ENCODE data around the gene MRPL1.
"Not testable (repeated sequence)": the region's sequence is repeated elsewhere in the genome, so short reads cannot be mapped to it uniquely, and the experiment has no call there.

The MRPL1 gene

DNA sequence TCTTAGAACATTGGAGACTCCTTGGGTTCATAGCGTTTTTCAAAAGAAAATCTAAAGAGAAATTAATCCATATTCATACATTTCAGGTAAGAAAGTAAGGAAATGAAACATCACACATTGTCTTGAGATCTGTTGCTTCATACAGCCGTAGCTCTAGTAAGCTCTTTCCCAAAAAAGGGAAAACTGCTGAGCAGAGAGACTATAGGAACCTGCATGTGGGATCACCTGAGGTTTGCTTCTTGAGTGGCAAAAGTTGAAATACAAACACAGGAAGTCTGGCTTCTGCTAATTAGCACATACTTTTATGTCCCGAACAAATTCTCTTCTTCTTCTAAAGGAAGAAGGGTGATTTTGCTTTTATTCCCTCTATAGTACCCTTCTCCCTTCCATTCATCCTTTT, 57.7 kb downstream of the MRPL1 start:
- no peak for DNase-seq

DNA sequence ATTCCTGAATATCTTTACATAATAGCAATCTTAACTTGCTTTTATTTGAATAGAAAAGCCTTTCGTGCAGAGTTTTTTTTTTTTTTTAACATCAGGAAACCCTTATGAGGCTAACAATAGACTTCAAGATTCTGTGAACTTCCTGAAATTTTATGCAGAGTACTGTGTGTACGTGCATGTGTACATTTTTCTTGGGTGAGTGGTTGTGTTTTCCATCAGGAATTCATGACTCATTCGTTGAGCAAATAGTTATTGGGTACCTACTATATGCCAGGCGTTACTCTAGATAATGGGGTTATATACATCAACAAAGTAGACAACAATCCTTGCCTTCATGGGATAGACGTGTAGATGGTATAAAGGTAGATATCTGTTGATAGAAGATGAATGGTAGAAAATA, 59.1 kb downstream of the MRPL1 start:
- no peak for DNase-seq

DNA sequence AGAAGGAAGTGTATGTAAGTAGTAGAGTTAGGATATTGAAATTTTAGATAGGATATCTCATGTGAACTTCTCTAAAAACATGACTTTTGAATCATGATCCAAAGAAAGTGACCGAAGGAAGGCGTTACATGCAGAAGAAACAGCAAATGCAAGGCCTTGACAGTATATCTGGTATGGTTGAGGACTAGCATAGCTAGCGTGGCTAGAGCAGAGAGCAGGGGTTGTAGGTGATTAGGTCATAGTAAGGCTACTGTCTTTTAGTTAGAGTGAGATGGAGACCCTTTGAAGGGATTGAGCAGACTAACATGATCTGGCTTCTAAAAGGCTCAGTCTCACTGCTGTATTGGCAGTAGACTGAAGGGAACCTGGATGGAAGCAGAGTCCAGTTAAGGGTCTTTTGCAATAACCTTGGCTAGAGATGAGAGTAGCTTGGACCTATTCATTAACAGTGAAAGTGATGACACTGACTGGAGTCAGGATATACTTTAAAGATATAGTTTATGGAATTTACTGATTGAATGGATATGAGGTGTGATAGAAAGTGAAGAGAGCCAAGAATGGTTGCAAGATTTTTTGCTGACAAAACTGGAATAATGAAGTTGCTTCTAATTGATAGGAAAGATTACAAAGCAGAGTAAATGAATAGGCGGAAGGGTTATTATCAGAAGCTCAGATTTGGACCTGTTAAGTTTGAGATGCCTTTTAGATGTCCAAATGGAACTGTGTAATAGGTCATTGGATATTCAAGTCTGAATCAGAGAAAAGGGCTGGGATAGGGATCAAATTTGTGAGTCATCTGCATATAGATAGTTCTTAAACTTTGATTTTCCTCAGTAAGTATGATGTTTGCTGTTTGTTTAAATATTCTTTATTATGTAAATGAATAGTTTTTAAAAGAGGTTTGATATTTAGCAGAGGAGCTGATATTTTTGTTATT, 59.8 kb downstream of the MRPL1 start:
- no peak for DNase-seq

DNA sequence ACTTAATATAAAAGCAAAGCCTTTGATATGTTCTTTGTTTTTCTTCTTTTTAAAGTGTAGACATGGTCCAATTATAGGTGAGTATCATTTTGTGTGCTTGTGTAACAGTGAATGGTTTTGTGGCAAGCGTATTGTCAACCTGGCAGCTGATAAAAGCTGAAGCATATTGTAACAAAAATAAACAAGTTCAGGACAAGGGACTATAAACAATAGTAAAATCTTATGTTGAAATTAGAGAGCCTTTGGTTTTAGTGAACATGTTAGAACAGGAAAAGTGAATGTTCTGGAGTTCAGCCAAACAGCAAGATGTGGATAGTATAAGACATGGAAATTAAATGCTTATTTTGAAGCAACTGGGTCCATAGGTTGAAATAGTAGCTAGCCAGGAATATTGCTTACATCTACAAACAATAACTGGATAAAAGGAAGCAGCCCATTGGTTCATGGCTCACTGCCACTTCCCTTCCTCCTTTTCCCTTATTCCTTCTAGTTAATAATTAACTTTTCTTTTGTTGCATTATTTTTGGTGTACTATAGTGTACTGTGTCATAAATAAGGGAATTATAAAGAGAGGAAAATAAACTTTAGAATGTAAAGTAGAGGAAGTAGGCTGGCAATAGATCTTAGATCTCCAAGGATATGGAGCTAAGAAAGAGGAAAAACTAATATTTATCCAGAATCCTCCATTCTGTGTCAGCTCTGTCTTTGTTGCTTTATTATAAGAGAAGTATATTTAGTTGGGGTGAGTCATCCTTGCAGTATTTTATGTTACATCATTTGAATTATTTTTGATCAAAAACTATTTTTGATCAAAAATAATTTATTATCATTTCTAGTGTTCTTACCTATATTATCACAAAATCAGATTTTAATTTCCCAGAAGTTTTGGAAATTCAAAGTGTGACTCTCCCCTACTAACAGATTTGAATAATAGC, 65.6 kb downstream of the MRPL1 start:
- no peak for DNase-seq

DNA sequence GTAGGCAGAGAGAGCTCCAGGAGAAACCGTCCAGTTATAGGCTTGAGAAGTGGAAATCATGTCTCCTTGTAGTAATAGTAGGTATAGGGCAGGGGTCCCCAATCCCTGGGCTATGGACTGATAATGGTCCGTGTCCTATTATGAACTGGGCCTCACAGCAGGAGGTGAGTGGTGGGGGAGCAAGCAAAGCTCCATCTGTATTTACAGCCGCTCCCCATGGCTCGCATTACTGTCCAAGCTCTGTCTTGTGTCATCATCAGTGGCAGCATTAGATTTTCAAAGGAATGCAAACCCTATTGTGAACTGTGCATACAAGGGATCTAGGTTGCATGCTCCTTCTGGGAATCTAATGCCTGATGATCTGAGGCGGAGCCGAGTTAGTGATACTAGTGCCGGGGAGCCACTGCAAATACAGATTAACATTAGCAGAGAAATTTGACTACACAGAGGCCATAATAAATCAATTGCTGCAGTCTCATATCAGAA, 67.6 kb downstream of the MRPL1 start:
- DNase-seq, result no peak

DNA sequence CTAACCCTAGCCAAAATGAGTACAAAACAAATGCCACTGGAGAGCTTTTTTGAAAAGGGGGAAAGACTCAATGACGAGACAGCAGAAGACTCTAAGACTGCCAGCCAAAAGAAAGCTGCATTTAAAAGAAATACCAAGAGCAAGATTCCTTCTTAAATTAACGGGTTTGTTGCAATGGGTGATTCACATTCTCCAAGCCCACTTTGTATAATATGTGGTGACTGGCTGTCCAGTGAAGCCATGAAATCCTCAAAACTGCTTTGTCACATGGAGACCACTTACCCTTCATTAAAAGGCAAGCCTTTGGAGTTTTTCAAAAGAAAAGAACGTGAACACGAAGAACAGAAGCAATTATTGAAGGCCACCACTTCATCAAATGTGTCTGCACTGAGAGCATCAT, 68.2 kb downstream of the MRPL1 start:
- no peak for DNase-seq

DNA sequence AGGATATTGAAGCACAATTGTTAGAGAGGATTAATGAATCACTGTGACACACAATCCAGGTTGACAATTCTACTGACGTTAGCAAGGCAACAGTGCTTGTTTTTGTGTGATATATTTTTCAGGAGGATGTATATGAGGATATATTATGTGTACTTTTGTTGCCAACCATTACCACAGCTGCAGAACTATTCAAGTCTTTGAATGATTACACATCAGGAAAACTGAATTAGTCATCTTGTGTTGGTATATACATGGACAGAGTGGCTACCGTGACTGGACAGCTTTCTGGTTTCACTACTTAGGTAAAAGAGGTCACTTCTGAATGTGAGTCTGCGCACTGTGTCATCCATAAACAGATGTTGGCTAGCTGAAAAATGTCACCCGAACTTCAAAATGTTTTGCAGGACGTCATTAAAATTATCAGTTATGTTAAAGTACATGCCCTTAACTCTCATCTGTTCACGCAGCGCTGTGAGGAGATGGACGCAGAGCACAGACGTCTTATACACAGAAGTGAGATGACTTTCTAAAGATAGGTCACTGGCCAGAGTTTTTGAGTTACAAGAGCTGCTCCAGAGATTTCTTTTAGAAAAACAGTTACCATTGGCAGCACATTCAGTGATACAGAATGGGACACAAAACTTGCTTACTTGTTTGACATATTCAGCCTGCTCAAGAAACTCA, 69.0 kb downstream of the MRPL1 start:
- DNase-seq, result no peak

DNA sequence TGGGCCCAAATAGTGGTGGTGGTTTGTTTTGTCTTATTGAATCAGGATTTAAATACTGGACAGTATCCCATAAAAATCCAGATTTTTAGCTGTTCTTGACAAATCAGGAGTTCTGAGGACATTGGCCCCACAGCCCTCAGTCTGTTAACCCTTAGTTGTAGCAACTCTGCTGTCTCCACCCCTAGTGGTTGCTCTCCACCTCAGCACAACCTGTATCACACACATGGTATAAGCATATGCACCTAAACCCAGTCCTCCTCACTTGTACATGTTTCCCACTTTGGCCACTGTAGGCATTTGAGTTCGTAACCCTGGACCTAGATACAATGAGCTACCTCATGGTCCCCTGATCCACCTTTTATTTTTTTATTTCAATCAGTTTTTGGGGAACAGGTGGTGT, 75.9 kb downstream of the MRPL1 start:
- DNase-seq, result no peak

DNA sequence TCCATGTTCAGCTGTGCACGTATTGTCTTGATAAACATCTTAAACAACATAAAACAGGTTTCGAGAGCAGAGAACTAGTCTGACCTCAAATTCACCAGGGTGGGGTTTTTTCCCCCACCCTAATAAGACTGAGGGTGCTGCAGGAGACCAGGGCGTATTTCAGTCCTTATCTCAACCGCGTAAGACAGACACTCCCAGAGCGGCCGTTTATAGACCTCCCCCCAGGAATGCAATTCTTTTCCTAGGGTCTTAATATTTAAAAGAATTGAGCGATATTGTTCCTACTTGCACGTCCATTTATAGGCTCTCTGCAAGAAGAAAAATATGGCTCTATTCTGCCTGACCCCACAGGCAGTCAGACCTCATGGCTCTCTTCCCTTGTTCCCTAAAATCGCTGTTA, 83.3 kb downstream of the MRPL1 start:
- not testable (repeated sequence) for DNase-seq

DNA sequence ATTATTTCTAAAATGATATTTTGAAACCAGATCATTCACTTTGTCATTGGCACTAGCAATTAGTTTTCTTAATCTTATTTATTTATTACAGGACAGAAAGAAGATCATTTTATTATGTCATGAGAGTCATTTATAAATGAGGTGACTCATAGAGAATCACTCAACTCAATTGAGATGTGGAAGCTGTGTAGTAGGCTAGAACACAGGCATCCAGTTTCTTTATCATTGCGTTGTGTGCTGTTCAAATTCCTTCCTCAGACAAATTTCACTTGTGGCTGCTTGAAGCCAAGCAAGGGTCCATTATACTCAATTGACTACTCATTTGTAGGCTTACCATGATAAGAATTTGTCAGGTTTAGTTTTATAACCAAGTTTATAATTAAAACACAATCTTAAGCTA, 87.6 kb downstream of the MRPL1 start:
- DNase-seq, result no peak

DNA sequence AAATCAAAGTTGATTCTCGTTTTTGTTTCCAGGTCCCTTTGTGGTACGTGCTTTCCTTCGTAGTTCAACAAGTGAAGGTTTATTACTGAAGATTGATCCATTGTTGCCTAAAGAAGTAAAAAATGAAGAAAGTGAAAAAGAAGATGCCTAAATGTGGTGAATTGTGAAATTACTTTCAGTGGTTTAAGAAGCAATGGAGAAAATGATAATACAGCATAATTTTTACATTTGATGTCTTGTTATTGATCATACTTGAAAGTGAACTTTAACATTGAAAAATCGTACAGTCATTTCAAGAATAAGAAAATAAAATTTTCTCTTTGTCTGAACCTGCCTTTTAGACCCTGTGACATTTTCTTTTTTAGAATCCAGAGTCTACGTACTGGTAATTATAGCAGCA, 89.8 kb downstream of the MRPL1 start:
- DNase-seq, result no peak

DNA sequence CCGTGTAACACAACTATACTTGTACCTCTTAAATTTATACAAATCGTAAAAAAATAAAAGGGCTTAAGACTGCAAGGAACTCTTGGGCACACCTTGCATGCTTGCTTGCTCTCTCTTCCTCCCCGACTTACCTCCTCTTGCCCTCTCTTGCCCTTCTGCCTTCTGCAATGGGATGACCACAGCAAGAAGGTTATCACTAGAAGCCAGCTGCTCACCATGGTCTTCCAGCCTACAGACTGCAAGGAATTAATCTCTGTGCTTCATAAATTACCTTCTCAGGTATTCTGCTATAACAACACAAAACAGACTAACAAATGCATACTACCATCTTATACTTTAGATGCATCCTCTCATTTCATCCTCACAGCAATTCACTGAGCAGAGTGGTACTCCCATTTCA, 92.1 kb downstream of the MRPL1 start:
- DNase-seq, result no peak

DNA sequence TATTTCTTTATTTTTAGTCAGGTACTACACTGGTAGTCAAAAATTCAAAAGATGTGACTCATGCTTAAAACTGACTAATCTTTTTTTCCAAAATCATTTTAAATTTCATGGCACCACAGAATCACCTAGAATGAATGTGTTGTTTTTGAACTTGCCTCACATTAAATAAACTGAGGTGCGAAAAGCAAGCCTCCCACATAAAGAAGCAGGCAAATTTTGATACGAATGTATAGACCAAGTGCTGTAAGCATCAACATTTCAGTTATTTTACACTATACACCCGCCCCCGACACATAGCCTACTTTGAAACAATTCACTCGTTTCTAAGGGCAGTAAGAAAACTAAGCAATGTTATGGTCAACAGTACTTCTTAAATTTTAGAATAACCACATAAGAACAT, 94.3 kb downstream of the MRPL1 start:
- no peak for DNase-seq

DNA sequence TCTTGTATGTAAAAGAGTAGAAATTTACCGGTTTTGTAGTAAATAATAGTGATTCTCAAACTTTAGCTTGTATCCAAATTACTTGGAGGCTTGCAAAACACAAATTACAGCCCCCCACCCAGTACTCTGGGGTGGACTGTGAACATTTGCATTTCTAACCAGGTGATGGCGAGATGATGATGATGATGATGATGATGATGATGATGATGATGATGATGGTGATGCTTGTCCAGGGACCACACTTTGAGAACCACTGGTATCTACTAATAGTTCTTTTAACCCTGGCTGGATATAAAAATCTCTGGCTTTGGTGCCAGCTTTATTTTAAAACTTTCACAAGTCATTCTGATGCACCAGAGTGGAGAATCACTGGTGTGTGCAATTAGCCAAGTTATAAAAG, 96.3 kb downstream of the MRPL1 start:
- no peak for DNase-seq

DNA sequence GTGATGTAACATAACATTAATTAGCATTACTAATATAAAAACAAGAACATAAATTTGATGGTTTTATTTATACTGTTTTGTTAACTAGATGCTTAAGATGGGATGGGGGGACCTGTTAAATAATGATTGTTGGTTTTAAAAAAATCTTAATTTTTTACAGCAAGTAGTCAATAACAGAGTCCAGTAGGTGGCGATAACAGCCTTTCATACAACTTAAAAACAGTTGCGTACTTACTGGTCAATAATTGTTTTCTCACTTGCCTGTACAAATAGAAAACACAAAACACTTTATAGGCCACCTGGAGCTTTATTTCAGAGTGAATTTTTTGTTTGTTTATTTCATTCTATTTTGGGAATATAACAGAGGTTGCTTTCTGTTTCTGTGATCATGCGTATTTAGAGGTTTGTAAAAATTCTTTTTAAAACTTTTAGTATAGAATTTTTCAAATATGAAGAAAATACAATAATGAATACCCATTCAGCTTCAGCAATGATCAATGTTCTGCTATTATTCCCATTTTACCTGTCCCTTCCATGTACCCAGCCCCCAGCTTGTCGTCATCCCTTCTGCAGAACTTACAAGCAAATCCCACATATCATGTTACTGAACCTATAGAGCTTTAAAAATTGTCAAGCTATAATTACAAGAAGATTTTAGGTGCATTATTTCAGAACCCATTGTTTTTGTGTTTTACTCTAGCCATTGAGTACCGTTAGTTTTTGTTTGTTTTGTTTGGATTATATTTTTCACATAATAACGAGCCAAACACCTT, 97.1 kb downstream of the MRPL1 start:
- DNase-seq, result no peak

DNA sequence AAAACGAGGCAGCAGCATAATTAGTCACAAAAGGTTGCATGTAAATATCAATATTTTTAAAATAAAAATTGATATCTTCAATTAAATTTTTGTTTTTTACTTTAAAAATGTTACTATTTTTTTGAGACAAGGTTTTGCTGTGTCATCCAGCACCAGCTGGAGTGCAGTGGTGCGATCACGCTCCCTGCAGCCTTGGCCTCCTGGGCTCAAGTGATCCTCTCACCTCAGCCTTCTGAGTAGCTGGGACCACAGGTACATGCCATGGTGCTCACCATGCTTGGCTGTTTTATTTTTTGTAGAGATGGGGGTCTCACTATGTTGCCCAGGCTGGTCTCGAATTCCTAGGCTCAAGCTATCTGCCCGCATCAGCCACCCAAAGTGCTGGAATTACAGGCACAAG, 97.7 kb downstream of the MRPL1 start:
- no peak for DNase-seq

DNA sequence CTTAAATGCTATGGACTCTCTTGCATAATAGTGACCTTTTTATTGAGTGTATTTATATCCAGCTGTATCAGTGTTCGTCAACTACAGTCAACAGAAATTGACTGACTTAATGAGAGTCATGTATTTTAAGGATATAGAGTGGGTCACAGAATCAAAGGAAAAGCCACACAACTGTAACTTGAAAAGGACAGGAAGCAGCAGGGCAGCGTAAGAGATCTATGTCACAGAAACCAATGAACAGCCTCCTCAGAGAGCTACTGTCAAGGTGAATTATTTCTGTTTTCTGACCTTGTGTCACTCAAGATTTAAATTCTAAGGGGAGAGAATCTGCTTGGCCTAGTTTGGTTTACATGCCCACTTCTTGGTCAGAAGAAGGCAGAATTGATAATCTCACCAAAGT, 100.4 kb downstream of the MRPL1 start:
- no peak for DNase-seq

DNA sequence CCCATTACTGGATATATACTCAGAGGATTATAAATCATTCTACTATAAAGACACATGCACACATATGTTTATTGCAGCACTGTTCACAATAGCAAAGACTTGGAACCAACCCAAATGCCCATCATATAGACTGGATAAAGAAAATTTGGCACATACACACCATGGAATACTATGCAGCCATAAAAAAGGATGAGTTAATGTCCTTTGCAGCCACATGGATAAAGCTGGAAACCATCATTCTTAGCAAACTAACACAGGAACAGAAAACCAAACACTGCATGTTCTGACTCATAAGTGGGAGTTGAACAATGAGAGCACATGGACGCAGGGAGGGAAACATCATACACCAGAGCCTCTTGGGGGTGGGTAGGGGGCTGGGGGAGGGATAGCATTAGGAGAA, 111.0 kb downstream of the MRPL1 start:
- not testable (repeated sequence) for DNase-seq

DNA sequence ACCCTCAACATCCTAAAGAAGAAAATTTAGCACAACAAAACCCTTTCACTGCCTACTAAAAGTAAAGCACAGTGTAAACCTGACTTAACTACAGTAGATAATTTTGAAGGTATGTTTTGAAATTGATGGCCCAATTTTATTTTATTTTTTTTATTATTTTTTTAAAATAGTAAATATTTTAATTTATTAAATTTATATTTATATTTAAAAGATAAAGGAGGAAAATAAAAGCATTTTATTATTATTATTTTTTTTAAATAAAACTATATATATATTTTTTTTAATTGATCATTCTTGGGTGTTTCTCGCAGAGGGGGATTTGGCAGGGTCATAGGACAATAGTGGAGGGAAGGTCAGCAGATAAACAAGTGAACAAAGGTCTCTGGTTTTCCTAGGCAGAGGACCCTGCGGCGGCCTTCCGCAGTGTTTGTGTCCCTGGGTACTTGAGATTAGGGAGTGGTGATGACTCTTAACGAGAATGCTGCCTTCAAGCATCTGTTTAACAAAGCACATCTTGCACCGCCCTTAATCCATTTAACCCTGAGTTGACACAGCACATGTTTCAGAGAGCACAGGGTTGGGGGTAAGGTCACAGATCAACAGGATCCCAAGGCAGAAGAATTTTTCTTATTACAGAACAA, 120.4 kb downstream of the MRPL1 start:
- not testable (repeated sequence) for DNase-seq

DNA sequence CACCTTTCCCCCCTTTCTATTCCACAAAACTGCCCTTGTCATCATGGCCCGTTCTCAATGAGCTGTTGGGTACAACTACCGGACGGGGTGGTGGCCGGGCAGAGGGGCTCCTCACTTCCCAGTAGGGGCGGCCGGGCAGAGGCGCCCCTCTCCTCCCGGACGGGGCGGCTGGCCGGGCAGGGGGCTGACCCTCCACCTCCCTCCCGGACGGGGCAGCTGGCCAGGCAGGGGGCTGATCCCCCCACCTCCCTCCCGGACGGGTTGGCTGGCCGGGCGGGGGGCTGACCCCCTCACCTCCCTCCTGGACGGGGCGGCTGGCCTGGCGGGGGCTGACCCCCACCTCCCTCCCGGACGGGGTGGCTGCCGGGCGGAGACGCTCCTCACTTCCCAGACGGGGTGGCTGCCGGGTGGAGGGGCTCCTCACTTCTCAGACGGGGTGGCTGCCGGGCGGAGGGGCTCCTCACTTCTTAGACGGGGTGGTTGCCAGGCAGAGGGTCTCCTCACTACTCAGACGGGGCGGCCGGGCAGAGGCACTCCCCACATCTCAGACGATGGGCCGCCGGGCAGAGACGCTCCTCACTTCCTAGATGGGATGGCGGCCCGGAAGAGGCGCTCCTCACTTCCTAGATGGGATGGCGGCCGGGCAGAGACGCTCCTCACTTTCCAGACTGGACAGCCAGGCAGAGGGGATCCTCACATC, 121.1 kb downstream of the MRPL1 start:
- not testable (repeated sequence) for DNase-seq

DNA sequence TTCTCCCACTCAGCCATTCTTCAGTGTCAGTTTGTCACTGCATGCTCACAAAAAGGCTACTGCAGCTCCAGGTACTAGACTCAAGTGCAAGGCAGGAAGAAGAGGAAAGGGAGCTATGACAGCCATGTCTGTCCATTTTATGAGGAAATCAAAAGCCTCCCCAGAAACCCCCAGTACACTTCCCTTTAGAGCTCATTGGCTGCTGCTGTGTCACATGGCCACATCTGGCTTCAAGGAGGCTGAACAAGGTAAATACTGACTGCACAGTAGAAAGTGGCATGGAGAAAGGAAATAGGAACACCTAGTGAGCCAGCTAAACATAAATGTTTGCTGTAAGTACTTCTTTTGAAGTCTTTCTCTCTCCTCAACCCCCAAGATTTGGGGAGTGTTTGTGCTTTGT, 127.3 kb downstream of the MRPL1 start:
- DNase-seq, result no peak

Data from activated gamma-delta T cell treated with Interleukin-2 at 50 U/mL for 16 hours (primary cell).